Thoracic aorta (tissue), 2 donors: Measurements from ENCODE around the gene LRRC42. TPM values are rescaled to one million over a fixed set of nuclear protein-coding genes. Genes with fewer than 3 reads are reported as not detected.
A peak's percentile ranks its signal among the peaks of the same experiment; 100 is the strongest.
"Not testable (repeated sequence)": the region's sequence is repeated elsewhere in the genome, so short reads cannot be mapped to it uniquely, and the experiment has no call there.

ENCODE experiments used
- ATAC-seq: fragments of 150-250 bp; one replicate; pipeline ENCODE4 v1.8.0; 2017; ENCODE audit warnings: low read depth; ENCODE audit not compliant: insufficient number of reproducible peaks, low FRiP score
- DNase-seq: peaks from one replicate; pipeline ENCODE4 v3.0.0-alpha.2; 2020; ENCODE audit warnings: low spot score
- H3K27ac ChIP-seq, 2 donors: fragments of 200-600 bp; sonication (generic); 1 replicate in 1 of 2; 2 replicates in 1 of 2; pipeline ENCODE4 v1.5.1; 2016; ENCODE audit warnings: mild to moderate bottlenecking in 2 of 2, moderate library complexity in 2 of 2
- H3K27me3 ChIP-seq: fragments of 200-600 bp; sonication (generic); replicated peaks from 2 replicates; pipeline ENCODE4 v1.6.0; 2016; ENCODE audit warnings: mild to moderate bottlenecking; ENCODE audit not compliant: insufficient read depth
- H3K36me3 ChIP-seq: fragments of 200-600 bp; sonication (generic); one replicate; pipeline ENCODE4 v1.5.1; 2016
- H3K4me1 ChIP-seq, 2 donors: fragments of 200-600 bp; sonication (generic); 1 replicate in 1 of 2; 2 replicates in 1 of 2; pipeline versions ENCODE4 v1.5.1 to v1.6.0; 2016; ENCODE audit warnings: low read depth in 2 of 2, mild to moderate bottlenecking in 1 of 2; ENCODE audit not compliant: control insufficient read depth in 1 of 2
- H3K4me3 ChIP-seq: fragments of 200-600 bp; sonication (generic); 2 replicates; pipeline ENCODE4 v1.5.1; 2016; ENCODE audit warnings: mild to moderate bottlenecking
- H3K9me3 ChIP-seq: fragments of 200-600 bp; sonication (generic); 2 replicates; pipeline ENCODE4 v1.5.1; 2016
- total RNA-seq, 2 donors: library from RNA; depleted of rRNA; stranded (reverse); fragments of >200 nt; gene quantifications; one replicate each; pipeline versions ENCODE4 v1.1.0 to v1.2.3, GENCODE V29; 2016
- TF ChIP-seq, protein P1 (sequence below): fragments of 200-600 bp; sonication (generic); IDR thresholded peaks from one replicate; pipeline ENCODE4 v1.5.1; 2019; ENCODE audit warnings: antibody characterized with exemption

LRRC42 gene
- total RNA-seq, 2 donors from 2014 or later, result 17.8 to 18.3 TPM

DNA sequence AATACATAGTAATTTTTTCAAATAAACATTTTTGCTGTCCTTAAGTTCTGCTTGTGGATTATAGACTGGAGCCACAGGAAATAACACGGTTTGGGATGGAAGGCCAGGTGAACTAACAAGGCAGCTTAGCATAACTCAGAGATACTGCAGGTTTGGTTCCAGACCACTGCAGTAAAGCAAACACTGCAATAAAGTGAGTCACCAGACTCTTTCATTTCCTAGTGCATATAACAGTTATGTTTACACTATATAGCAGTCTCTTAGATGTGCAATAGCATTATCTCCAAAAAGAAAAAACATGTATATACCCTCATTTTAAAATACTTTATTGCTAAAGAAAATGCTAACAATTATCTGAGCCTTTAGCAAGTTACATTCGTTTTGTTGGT is 22.0 kb downstream of the LRRC42 start:
- no peak for ATAC-seq
- Histone ChIP-seq H3K4me3 (no peak overlapping the region), H3K9me3 (no peaks in the 10 kb centered on the region), H3K27me3 (no peaks in the 10 kb centered on the region), H3K4me1 (peaks cover 0 to 36% of the 10 kb centered on the region in 2 donors), H3K27ac (no peak overlapping the region), H3K36me3 (peaks cover 15% of the 10 kb centered on the region)
- TF ChIP-seq, protein P1, sequence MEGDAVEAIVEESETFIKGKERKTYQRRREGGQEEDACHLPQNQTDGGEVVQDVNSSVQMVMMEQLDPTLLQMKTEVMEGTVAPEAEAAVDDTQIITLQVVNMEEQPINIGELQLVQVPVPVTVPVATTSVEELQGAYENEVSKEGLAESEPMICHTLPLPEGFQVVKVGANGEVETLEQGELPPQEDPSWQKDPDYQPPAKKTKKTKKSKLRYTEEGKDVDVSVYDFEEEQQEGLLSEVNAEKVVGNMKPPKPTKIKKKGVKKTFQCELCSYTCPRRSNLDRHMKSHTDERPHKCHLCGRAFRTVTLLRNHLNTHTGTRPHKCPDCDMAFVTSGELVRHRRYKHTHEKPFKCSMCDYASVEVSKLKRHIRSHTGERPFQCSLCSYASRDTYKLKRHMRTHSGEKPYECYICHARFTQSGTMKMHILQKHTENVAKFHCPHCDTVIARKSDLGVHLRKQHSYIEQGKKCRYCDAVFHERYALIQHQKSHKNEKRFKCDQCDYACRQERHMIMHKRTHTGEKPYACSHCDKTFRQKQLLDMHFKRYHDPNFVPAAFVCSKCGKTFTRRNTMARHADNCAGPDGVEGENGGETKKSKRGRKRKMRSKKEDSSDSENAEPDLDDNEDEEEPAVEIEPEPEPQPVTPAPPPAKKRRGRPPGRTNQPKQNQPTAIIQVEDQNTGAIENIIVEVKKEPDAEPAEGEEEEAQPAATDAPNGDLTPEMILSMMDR, result no peak
- DNase-seq, result no peak

GRCh38 chr1:53969323-53969722 is 23.2 kb downstream of the LRRC42 start:
- DNase-seq, H3K27ac ChIP-seq, H3K4me3 ChIP-seq, H3K9me3 ChIP-seq, H3K27me3 ChIP-seq, ATAC-seq: not testable (repeated sequence)
- peaks cover 0 to 35% of the 10 kb centered on the region in 2 donors for H3K4me1 ChIP-seq
- peaks cover 15% of the 10 kb centered on the region for H3K36me3 ChIP-seq

DNA sequence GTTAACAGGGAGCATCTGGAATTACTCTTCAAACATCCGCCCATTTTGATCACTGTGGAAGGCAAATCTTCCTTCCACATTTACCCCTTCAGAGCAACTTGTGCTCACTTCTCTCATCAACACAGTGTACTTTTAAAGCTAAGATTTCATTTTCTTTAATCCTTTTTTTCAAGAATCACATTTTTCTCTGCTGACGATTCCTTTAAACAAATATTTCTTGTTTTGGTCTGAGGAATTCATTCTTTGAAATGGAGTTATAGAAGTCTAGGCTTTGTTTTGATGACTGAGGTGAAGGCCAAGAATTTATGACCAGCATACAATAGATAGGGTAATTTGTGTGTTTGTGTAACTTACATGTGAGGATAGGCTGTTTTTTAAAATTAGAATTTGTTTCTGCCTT is 25.6 kb downstream of the LRRC42 start:
- peak overlapping the region; percentile 16 to 42 for H3K27ac ChIP-seq
- H3K4me1 ChIP-seq, result peaks cover 0 to 14% of the 10 kb centered on the region in 2 donors
- no peak for DNase-seq
- no peaks in the 10 kb centered on the region for H3K27me3 ChIP-seq
- TF ChIP-seq, protein P1, result no peak
- no peak overlapping the region for H3K4me3 ChIP-seq
- peaks cover 15% of the 10 kb centered on the region for H3K36me3 ChIP-seq
- no peak for ATAC-seq
- no peaks in the 10 kb centered on the region for H3K9me3 ChIP-seq

- H3K27me3 ChIP-seq, result no peaks in the 10 kb centered on the region
- DNase-seq (no peak), ATAC-seq (no peak)
- no peak overlapping the region for H3K27ac ChIP-seq
- TF ChIP-seq, protein P1, result no peak
- H3K4me3 ChIP-seq, result no peak overlapping the region
- peaks cover 0 to 14% of the 10 kb centered on the region in 2 donors for H3K4me1 ChIP-seq
- H3K9me3 ChIP-seq, result no peaks in the 10 kb centered on the region
- H3K36me3 ChIP-seq, result no peaks in the 10 kb centered on the region
Observed at GRCh38 chr1:53975861-53976260, 29.7 kb downstream of the LRRC42 start.

DNA sequence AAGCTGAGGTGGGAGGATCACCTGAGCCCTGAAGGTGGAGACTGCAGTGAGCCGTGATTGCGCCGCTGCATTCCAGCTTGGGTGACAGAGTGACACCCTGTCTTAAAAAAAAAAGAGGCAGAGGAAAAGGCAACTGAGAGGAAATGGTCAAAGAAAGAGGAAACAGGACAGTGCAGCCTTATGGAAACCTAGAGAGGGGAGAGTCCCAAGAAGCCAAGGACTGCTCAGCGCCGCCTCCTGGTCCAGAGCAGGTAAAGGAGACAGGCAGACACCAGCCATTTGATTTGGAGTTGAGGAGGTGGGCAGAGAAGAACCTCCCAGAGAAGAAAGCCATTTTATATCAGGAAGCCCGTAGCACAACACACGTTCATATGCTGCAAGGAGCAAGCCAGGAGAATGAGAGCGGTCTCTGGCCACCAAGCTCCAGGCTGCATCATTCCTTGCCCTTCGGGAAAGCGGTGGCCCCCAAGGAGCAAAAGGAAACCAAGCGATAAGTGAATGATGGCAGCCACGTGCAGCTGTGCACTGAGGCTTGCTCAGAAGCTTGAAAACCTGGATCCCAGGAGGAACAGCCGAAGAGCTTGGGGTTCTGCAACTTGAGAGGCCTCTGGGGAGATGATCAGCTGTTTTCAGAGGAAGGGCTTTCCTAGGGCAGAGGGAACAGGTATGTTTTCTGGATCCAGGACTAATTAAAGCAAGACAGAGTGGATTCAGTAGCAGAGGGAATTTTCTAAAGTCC is 33.7 kb downstream of the LRRC42 start:
- DNase-seq, result no peak
- ATAC-seq, result no peak
- H3K4me3 ChIP-seq, result no peak overlapping the region
- no peaks in the 10 kb centered on the region for H3K9me3 ChIP-seq
- H3K4me1 ChIP-seq, result peaks cover 0 to 10% of the 10 kb centered on the region in 2 donors
- TF ChIP-seq, protein P1, result no peak
- H3K27ac ChIP-seq, result no peak overlapping the region
- H3K36me3 ChIP-seq, result no peaks in the 10 kb centered on the region
- H3K27me3 ChIP-seq, result no peaks in the 10 kb centered on the region

GRCh38 chr1:53981220-53981619 is 35.1 kb downstream of the LRRC42 start:
- H3K4me3 ChIP-seq, result no peak overlapping the region
- no peak for ATAC-seq
- no peaks in the 10 kb centered on the region for H3K36me3 ChIP-seq
- no peaks in the 10 kb centered on the region for H3K27me3 ChIP-seq
- no peaks in the 10 kb centered on the region for H3K9me3 ChIP-seq
- no peak overlapping the region for H3K27ac ChIP-seq
- peaks cover 0 to 10% of the 10 kb centered on the region in 2 donors for H3K4me1 ChIP-seq
- TF ChIP-seq, protein P1, result no peak
- DNase-seq, result no peak
